Superior temporal gyrus (tissue), 1 donor: ENCODE data around the gene TMEM174.
A peak's percentile ranks its signal among the peaks of the same experiment; 100 is the strongest.

Source experiments
- DNase-seq: peaks from one replicate; pipeline ENCODE4 v3.0.0-alpha.2; 2016; ENCODE audit errors: extremely low spot score

The TMEM174 gene

DNA sequence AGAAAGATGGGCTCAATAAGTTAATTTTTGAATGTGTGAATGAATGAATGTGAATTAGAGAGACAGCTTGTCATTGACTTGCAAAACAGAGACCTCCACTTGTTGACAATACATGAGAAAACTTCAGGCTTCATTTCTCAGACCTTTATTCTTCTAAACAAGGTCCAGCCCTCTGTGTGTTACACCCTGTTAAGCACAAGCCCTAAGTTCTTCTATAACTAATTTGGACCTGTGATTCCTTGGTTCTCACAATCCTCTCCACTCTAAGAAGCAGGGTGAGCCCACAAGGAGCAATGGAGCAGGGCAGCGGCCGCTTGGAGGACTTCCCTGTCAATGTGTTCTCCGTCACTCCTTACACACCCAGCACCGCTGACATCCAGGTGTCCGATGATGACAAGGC is at the start of gene TMEM174:
Gene TMEM174 (plus strand): TSS at position 243 of the 400 bp plus-strand sequence. CDS start 51 bp downstream, at position 294.
- DNase-seq: no peak

GRCh38 chr5:73125289-73125688 is 47.7 kb upstream of the TMEM174 start:
- DNase-seq: no peak

- peak; percentile 84 for DNase-seq
Observed at GRCh38 chr5:73126381-73126780, 46.6 kb upstream of the TMEM174 start.

DNA sequence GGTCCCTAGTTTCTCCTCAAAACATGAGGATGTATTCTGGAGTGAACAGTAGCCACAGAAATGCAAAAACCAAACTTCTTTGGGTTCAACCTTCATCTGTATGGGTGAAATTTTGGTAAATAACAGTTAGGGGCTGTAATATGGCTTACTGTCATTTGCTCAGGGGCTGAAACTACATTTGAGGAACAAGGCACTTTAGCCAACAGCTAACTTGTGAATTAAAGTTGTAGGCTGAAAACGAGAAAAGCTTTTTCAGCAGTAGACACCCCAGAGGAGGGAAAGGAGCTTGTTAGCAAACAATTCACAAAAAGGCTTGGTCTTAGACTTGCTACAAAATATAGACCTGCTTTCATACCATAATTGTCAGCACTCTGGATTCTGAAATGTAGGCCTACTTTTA is 46.0 kb upstream of the TMEM174 start:
- no peak for DNase-seq

DNA sequence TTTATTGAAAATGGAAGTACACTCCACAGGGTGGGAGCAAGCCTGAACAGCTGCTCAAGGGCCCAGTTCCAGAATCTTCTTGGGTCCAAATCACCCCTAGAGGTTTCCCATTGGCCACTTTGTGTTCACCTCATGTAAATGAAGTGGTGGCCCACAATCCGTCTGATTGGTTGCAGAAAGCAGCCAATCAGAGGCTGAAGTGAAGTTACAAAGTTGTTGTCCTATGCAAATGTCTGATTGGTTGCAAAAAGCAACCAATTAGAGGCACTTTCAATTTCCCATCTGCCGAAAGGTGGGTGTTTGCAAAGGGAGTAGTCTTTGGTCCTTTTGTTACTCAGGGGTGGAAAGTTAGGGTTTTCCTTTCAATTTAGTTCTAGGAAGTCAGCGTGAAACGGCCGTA is 43.9 kb upstream of the TMEM174 start:
- DNase-seq: no peak

- no peak for DNase-seq
Observed at GRCh38 chr5:73130811-73131210, 42.2 kb upstream of the TMEM174 start.

GRCh38 chr5:73131711-73132425 is 41.1 kb upstream of the TMEM174 start:
- no peak for DNase-seq

- DNase-seq: no peak
Observed at GRCh38 chr5:73132759-73133158, 40.2 kb upstream of the TMEM174 start.

- no peak for DNase-seq
Observed at GRCh38 chr5:73135021-73135420, 38.0 kb upstream of the TMEM174 start.

DNA sequence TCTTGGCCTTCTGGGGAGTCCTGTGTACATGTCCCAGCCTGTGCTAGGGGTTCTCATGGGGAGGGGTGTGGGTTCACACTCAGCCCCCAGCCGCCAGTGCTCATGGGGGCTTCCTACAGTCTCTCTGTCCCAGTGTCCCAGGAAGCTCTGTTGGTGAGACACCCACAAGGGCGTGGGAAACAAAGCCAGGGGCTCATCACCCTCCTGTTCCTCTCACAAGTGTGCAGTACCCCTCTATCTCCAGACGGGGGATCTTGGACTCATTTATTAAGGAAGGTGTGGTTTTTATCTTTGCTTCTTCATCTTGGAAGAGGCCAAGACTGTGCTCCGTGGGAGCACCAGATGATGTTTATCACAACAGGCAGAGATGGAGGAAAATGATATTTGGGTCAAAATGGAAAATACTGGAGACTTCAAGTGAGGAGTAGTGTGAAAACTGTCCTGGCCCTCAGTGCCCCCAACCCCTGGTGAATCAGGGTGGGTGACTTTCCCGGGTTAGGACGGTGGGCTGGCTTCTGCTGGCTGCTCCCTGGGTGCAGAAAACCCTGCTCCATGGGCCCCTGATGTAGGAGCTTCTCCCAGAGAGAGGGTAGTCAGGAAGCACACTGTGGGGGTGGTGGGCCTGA is 37.5 kb upstream of the TMEM174 start:
- DNase-seq: no peak

DNA sequence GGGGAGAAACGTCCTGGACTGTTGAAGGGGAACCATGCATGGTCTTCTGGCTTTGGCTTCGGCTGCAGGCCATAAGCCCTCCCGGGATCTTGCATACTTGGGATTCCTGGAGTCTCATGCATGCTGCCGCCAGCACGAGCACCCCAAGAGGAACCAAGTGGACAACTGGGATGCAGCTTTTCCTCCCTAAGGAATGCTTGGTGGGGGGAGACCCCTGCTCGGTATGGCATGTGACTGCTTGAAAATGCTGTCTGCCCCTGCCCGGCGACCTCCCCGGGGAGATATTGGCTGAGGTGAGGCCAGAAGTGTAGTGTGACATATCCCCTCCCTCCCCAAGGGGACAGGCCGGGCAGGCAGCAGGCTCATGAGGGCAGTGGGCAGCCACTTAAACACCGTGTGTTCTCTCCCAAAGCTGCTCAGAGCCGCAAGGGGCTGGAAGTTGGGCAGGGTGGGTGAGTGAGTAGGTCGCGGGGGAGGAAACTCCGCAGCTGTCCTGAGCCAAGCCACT is 36.9 kb upstream of the TMEM174 start:
- DNase-seq: no peak

DNA sequence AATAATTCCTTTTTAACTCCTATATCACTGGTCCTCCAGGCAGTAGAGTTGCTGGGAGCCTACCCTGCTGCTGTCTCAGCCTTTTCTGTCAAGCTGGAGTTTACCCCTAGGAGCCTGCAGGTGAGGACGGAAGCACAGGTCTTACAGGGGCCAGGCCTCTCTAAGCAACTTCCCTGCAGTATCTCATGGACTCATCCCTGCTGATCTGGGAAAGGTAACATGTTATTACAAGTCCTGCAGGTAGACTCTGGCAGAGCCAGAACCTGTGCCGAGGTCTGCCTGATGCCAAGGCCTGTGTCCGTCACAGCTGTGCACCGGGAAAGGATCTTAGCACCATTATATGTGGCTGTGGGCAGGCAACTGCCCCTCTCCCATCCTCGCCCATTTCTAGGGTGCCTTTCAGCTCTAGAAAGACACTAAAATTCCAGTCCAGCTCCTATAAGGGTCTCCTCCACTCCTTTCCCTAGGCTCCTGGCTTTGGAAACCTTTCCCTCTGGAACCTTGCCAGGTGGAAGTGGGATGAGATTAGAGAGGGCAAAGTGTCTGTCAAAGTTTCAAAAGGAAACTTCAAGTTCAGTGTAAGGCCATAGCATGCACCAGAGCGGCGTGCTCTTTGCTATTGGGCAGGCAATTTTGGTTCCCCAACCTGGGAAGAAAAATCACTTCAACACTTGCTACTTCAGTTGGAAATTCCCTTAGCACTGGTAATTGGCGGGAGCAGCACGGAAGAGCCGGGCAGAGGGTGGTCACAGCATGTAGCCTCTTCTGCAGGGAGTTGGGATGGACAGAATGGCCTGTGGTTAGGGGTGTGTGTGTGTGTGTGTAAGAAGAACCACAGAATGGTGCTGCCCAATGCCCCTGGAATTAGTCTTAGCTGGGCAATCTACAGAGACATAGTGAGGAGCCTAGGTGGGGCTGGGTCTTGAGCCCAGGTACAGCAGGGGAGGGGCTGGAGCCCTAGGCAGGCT is 35.1 kb upstream of the TMEM174 start:
- DNase-seq: no peak

GRCh38 chr5:73139485-73139884 is 33.5 kb upstream of the TMEM174 start:
- DNase-seq: no peak

GRCh38 chr5:73140801-73141200 is 32.2 kb upstream of the TMEM174 start:
- no peak for DNase-seq

GRCh38 chr5:73142035-73142434 is 31.0 kb upstream of the TMEM174 start:
- DNase-seq: no peak

DNA sequence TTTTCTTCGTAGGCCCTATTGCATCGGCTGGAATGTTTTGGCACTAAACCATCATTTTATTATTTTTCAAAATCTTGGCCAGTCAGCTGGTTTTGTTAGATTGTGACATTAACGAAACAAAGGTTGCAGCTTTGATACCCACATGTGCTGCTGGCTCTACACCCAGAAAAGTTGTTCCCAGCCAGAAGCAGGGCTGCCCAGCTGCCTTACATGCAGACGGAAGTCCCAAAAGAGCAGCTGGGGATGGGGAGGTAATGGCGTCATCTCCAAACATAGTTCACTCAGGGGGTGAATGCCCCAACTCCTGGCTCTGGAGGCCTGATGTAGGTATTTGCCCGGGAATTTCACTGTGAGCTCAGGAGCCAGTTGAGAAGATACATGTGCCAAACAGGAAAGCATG is 29.3 kb upstream of the TMEM174 start:
- no peak for DNase-seq

DNA sequence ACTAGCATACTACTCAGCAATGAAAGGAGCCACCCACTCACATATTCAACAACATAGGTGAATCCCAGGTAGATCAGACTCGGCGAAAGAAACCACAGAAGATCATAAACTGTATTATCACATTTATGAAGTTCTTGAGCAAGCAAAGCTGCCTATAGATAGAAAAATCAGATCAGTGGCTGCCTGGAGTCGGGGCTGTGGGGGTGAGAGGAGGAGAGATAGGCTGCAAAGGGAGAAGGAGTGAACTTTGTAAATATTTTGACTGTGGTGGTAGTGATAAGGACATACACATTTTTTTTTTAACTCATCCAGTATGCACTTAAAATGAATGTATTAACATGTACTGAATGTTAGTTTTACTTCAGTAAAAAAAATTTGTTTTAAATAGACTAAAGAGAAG is 23.5 kb upstream of the TMEM174 start:
- DNase-seq: no peak

DNA sequence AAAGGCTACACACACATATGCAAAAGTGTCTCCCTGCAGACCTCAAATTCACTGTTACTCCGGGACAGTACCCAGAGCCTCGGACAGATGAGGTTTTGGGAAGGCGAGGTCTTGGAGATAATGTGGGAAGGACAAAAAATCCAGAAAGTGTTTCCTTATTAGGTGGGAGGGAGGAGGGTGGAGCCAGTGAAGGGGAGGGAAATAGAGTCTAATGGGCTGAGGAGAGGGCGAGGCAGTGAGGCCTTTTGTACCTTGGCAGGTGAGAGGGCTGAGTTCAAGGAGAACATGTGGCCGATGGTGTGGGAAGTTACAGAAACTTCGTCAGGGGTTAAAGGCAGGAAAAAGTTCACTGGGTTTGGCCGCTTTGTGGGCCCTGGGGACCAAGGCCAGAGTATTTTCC is 22.1 kb upstream of the TMEM174 start:
- no peak for DNase-seq

DNA sequence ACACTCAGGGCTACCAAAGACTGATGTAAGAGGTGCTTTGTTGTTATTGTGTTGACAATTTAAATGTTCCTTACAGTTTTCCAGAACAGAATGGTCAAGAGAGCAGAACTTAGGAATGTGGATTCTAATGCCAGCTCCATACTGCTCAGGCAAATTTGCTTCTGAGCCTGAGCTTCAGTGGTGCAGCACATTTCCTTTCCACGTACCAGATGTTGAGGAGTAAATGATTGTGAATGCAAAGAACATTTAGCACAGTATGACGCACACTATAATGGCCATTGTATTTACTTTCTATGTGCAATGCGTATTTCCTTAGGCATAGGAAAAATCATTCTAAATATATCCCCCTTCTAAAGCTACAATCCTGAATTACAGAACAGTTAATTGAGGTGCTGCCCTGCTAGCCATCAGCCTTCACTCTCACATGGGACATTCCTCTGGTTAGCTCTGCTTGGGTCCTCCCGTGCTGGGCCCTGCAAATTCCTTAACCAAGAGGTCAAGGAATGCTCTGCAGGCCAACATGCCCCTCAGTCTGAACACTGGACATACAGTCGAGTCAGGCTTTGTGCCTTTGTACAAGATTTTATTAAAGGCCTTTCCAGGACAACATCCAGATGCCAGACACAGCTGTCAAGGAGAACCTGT is 21.1 kb upstream of the TMEM174 start:
- DNase-seq: no peak

- no peak for DNase-seq
Observed at GRCh38 chr5:73152411-73153388, 20.3 kb upstream of the TMEM174 start.

DNA sequence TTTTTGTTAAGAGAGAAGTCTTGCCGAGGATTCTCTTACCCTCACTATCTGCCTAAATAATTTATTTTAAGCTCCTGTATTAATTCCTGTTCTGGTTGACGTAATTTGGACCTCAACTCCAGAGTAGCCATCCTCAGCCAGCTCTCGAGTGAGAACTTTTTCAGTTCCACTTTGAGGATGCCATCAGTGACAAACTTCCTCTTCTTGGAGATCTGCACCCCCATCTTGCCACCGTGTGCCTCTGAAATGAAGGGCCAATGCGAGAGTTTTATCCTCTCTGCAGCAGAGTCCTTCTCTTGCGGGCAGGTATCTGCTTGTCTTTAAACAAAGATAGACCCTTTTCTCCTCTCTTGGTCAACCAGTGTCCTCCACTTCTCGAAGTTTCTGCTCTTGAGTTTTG is 19.5 kb upstream of the TMEM174 start:
- no peak for DNase-seq
